ENCODE measurements around the gene DNAJC16.

The DNAJC16 gene

GRCh38 chr1:15543251-15543588 lies 16.6 kb downstream of the DNAJC16 start:
- H3K79me2 ChIP-seq (ENCODE audit: low read length), result no peaks in the 10 kb centered on the region
- no peaks in the 10 kb centered on the region for H3K9me3 ChIP-seq (ENCODE audit: insufficient read depth, low read length)
- H3K36me3 ChIP-seq (replicated peaks; ENCODE audit: low read depth, low read length), result peaks cover 7% of the 10 kb centered on the region
- TF ChIP-seq EZH2phosphoT487 (IDR thresholded peaks at IDR 0.05; ENCODE audit: low read depth) (no peak), CTCF (IDR thresholded peaks at IDR 0.05; ENCODE audit: low read depth, low read length) (no peak)
- H3K4me1 ChIP-seq (ENCODE audit: low read length), result no peaks in the 10 kb centered on the region
- no peak overlapping the region for H3K4me3 ChIP-seq (ENCODE audit: low read length)
- H3K27me3 ChIP-seq (ENCODE audit: low read depth, low read length), result no peaks in the 10 kb centered on the region
- no peak overlapping the region for H3K4me2 ChIP-seq (ENCODE audit: low read length)
- H3K27ac ChIP-seq (ENCODE audit: low read length), result no peak overlapping the region
- no peak overlapping the region for H3K9ac ChIP-seq (ENCODE audit: low read length)
- no peaks in the 10 kb centered on the region for H4K20me1 ChIP-seq (ENCODE audit: insufficient read depth, low read length)
- H2AFZ ChIP-seq (ENCODE audit: low read depth, low read length), result no peak overlapping the region

GRCh38 chr1:15543589-15544568 lies 17.2 kb downstream of the DNAJC16 start:
- no peaks in the 10 kb centered on the region for H4K20me1 ChIP-seq (ENCODE audit: insufficient read depth, low read length)
- no peaks in the 10 kb centered on the region for H3K79me2 ChIP-seq (ENCODE audit: low read length)
- H3K9me3 ChIP-seq (ENCODE audit: insufficient read depth, low read length), result no peaks in the 10 kb centered on the region
- no peak overlapping the region for H2AFZ ChIP-seq (ENCODE audit: low read depth, low read length)
- no peak overlapping the region for H3K4me2 ChIP-seq (ENCODE audit: low read length)
- peaks cover 9% of the 10 kb centered on the region for H3K36me3 ChIP-seq (replicated peaks; ENCODE audit: low read depth, low read length)
- TF ChIP-seq CTCF (IDR thresholded peaks at IDR 0.05; ENCODE audit: low read depth, low read length) (no peak), EZH2phosphoT487 (IDR thresholded peaks at IDR 0.05; ENCODE audit: low read depth) (no peak)
- H3K27me3 ChIP-seq (ENCODE audit: low read depth, low read length), result no peaks in the 10 kb centered on the region
- H3K27ac ChIP-seq (ENCODE audit: low read length), result no peak overlapping the region
- H3K4me3 ChIP-seq (ENCODE audit: low read length), result no peak overlapping the region
- no peak overlapping the region for H3K9ac ChIP-seq (ENCODE audit: low read length)
- no peaks in the 10 kb centered on the region for H3K4me1 ChIP-seq (ENCODE audit: low read length)

GRCh38 chr1:15546641-15547040 lies 20.0 kb downstream of the DNAJC16 start:
- Histone ChIP-seq H3K79me2 (ENCODE audit: low read length) (no peaks in the 10 kb centered on the region), H3K4me2 (ENCODE audit: low read length) (no peak overlapping the region), H3K27ac (ENCODE audit: low read length) (no peak overlapping the region), H3K36me3 (replicated peaks; ENCODE audit: low read depth, low read length) (peaks cover 9% of the 10 kb centered on the region), H4K20me1 (ENCODE audit: insufficient read depth, low read length) (no peaks in the 10 kb centered on the region), H3K4me1 (ENCODE audit: low read length) (no peaks in the 10 kb centered on the region), H2AFZ (ENCODE audit: low read depth, low read length) (no peak overlapping the region), H3K9me3 (ENCODE audit: insufficient read depth, low read length) (no peaks in the 10 kb centered on the region), H3K27me3 (ENCODE audit: low read depth, low read length) (no peaks in the 10 kb centered on the region), H3K4me3 (ENCODE audit: low read length) (no peak overlapping the region), H3K9ac (ENCODE audit: low read length) (no peak overlapping the region)
- TF ChIP-seq CTCF (IDR thresholded peaks at IDR 0.05; ENCODE audit: low read depth, low read length) (no peak), EZH2phosphoT487 (IDR thresholded peaks at IDR 0.05; ENCODE audit: low read depth) (no peak)

- Histone ChIP-seq H2AFZ (ENCODE audit: low read depth, low read length) (no peak overlapping the region), H3K79me2 (ENCODE audit: low read length) (no peaks in the 10 kb centered on the region), H3K36me3 (replicated peaks; ENCODE audit: low read depth, low read length) (peaks cover 9% of the 10 kb centered on the region), H3K4me2 (ENCODE audit: low read length) (no peak overlapping the region), H3K4me3 (ENCODE audit: low read length) (no peak overlapping the region), H4K20me1 (ENCODE audit: insufficient read depth, low read length) (no peaks in the 10 kb centered on the region), H3K27ac (ENCODE audit: low read length) (no peak overlapping the region), H3K9me3 (ENCODE audit: insufficient read depth, low read length) (no peaks in the 10 kb centered on the region), H3K27me3 (ENCODE audit: low read depth, low read length) (no peaks in the 10 kb centered on the region), H3K4me1 (ENCODE audit: low read length) (no peaks in the 10 kb centered on the region), H3K9ac (ENCODE audit: low read length) (no peak overlapping the region)
- TF ChIP-seq CTCF (IDR thresholded peaks at IDR 0.05; ENCODE audit: low read depth, low read length), result no peak
- TF ChIP-seq EZH2phosphoT487 (IDR thresholded peaks at IDR 0.05; ENCODE audit: low read depth), result no peak
Measured at GRCh38 chr1:15550573-15550972, 23.9 kb downstream of the DNAJC16 start.

Data from OCI-LY3 (cell line).